Suprapubic skin (tissue), 3 donors: ENCODE measurements around the gene RNF40.

Experiments
- EP300 ChIP-seq: sonication (generic); formaldehyde crosslinking; IDR thresholded peaks from one replicate; pipeline ENCODE4 v1.6.1; 2017; ENCODE audit warnings: antibody characterized with exemption
- POLR2A ChIP-seq, 2 donors: fragments of 450-650 bp; IDR thresholded peaks; one replicate each; pipeline ENCODE4 v1.6.1; 2017; ENCODE audit warnings: antibody characterized with exemption in 2 of 2, mild to moderate bottlenecking in 2 of 2, moderate library complexity in 2 of 2
- TF ChIP-seq, protein P1 (sequence below), 2 donors: fragments of 200-600 bp in 1 of 2; fragments of 450-650 bp in 1 of 2; sonication (generic) in 1 of 2; IDR thresholded peaks; one replicate each; pipeline ENCODE4 v1.5.1; 2016 to 2019; ENCODE audit warnings: antibody characterized with exemption in 2 of 2, mild to moderate bottlenecking in 1 of 2, moderate library complexity in 1 of 2

DNA sequence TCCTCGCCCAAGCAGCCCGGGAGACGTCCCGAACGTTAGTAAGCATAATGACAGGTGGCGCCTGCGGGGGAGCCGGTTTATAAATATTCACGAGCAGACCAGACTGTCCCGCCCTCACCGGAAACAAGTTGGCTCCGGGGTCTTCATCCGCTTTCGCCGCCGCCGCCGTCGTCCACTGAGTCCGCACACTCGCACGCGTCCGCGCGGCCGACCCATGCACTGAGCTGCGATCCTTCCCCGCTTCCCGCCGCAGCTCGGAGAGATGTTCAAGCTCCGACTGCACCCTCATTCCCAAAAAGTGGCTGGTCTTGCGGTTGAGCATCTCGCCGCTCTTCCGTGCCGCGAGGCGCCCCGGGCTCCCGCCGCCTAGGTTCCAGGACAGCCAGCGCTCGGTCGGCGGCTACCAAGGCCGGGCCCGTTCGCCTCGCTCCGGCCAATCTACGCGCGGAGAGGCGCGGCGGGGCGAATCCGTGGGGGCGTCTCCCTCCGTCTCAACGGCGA lies 645 bp upstream of the RNF40 start:
- TF ChIP-seq POLR2A (IDR thresholded peaks at IDR 0.05) (no peak), EP300 (no peak)
- TF ChIP-seq, protein P1, sequence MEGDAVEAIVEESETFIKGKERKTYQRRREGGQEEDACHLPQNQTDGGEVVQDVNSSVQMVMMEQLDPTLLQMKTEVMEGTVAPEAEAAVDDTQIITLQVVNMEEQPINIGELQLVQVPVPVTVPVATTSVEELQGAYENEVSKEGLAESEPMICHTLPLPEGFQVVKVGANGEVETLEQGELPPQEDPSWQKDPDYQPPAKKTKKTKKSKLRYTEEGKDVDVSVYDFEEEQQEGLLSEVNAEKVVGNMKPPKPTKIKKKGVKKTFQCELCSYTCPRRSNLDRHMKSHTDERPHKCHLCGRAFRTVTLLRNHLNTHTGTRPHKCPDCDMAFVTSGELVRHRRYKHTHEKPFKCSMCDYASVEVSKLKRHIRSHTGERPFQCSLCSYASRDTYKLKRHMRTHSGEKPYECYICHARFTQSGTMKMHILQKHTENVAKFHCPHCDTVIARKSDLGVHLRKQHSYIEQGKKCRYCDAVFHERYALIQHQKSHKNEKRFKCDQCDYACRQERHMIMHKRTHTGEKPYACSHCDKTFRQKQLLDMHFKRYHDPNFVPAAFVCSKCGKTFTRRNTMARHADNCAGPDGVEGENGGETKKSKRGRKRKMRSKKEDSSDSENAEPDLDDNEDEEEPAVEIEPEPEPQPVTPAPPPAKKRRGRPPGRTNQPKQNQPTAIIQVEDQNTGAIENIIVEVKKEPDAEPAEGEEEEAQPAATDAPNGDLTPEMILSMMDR (IDR thresholded peaks at IDR 0.05) = no peak
